ENCODE measurements around the gene KCNMA1.

KCNMA1 gene

GRCh38 chr10:77304192-77304591 lies 333.4 kb downstream of the KCNMA1 start:
- Histone ChIP-seq H3K27me3 (no peaks in the 10 kb centered on the region), H3K4me3 (no peak overlapping the region), H3K4me1 (no peaks in the 10 kb centered on the region), H3K9ac (no peak overlapping the region), H4K20me1 (peaks cover 0 to 85% (median 0%) of the 10 kb centered on the region in 11 experiments; a peak in 3 of 22 replicates), H3K9me3 (replicated peaks in 1 of 11) (peaks cover 15 to 23% (median 18%) of the 10 kb centered on the region in 11 experiments), H3K27ac (no peak overlapping the region), H3K36me3 (peaks cover 0 to 9% (median 0%) of the 10 kb centered on the region in 11 experiments; a peak in 2 of 22 replicates), H3K4me2 (no peak overlapping the region)
- TF ChIP-seq Cebpa-rat (IDR thresholded peaks at IDR 0.05): no peak

GRCh38 chr10:77301305-77301730 lies 336.3 kb downstream of the KCNMA1 start:
- H3K36me3 ChIP-seq: peaks cover 0 to 9% (median 0%) of the 10 kb centered on the region in 11 experiments; a peak in 2 of 22 replicates
- H3K4me2 ChIP-seq: no peak overlapping the region
- H3K4me1 ChIP-seq: no peaks in the 10 kb centered on the region
- H3K9ac ChIP-seq: no peak overlapping the region
- TF ChIP-seq Cebpa-rat (IDR thresholded peaks at IDR 0.05): no peak
- H3K9me3 ChIP-seq (replicated peaks in 1 of 11): peaks cover 15 to 23% (median 18%) of the 10 kb centered on the region in 11 experiments
- no peaks in the 10 kb centered on the region for H3K27me3 ChIP-seq
- no peak overlapping the region for H3K27ac ChIP-seq
- no peak overlapping the region for H3K4me3 ChIP-seq
- peaks cover 0 to 85% (median 0%) of the 10 kb centered on the region in 11 experiments; a peak in 4 of 22 replicates for H4K20me1 ChIP-seq

- Histone ChIP-seq H3K27me3 (no peaks in the 10 kb centered on the region), H3K4me3 (no peak overlapping the region), H3K27ac (no peak overlapping the region), H3K9ac (no peak overlapping the region), H4K20me1 (peaks cover 0 to 85% (median 0%) of the 10 kb centered on the region in 11 experiments; a peak in 4 of 22 replicates), H3K9me3 (replicated peaks in 1 of 11) (peaks cover 15 to 23% (median 18%) of the 10 kb centered on the region in 11 experiments), H3K36me3 (peaks cover 0 to 9% (median 0%) of the 10 kb centered on the region in 11 experiments; a peak in 2 of 22 replicates), H3K4me1 (no peaks in the 10 kb centered on the region), H3K4me2 (no peak overlapping the region)
- no peak for TF ChIP-seq Cebpa-rat (IDR thresholded peaks at IDR 0.05)
Observed at GRCh38 chr10:77300682-77301302, 336.8 kb downstream of the KCNMA1 start.

GRCh38 chr10:77299320-77299719 lies 338.3 kb downstream of the KCNMA1 start:
- H3K36me3 ChIP-seq: peaks cover 0 to 9% (median 0%) of the 10 kb centered on the region in 11 experiments; a peak in 2 of 22 replicates
- H3K9me3 ChIP-seq (replicated peaks in 1 of 11): peaks cover 15 to 23% (median 18%) of the 10 kb centered on the region in 11 experiments
- H3K27ac ChIP-seq: no peak overlapping the region
- no peak overlapping the region for H3K9ac ChIP-seq
- H3K4me2 ChIP-seq: no peak overlapping the region
- no peak for TF ChIP-seq Cebpa-rat (IDR thresholded peaks at IDR 0.05)
- no peaks in the 10 kb centered on the region for H3K4me1 ChIP-seq
- no peaks in the 10 kb centered on the region for H3K27me3 ChIP-seq
- H3K4me3 ChIP-seq: no peak overlapping the region
- peaks cover 0 to 82% (median 0%) of the 10 kb centered on the region in 11 experiments; a peak in 4 of 22 replicates for H4K20me1 ChIP-seq

- Histone ChIP-seq H3K27me3 (no peaks in the 10 kb centered on the region), H4K20me1 (peaks cover 0 to 95% (median 0%) of the 10 kb centered on the region in 11 experiments; a peak in 4 of 22 replicates), H3K9ac (no peak overlapping the region), H3K27ac (no peak overlapping the region), H3K9me3 (replicated peaks in 1 of 11) (peaks cover 5 to 9% (median 8%) of the 10 kb centered on the region in 11 experiments; a peak in 21 of 22 replicates), H3K4me3 (no peak overlapping the region), H3K4me2 (no peak overlapping the region), H3K36me3 (peaks cover 0 to under 1% (median 0%) of the 10 kb centered on the region in 11 experiments; a peak in 1 of 22 replicates), H3K4me1 (peaks cover 0 to 8% (median 3%) of the 10 kb centered on the region in 10 experiments; a peak in 7 of 20 replicates)
- TF ChIP-seq Cebpa-rat (IDR thresholded peaks at IDR 0.05): no peak
Observed at GRCh38 chr10:77297393-77297739, 340.2 kb downstream of the KCNMA1 start.

GRCh38 chr10:77296534-77297392 lies 340.8 kb downstream of the KCNMA1 start:
- peaks cover 0 to 8% (median 3%) of the 10 kb centered on the region in 10 experiments; a peak in 7 of 20 replicates for H3K4me1 ChIP-seq
- TF ChIP-seq Cebpa-rat (IDR thresholded peaks at IDR 0.05): no peak
- H3K9me3 ChIP-seq (replicated peaks in 1 of 11): peaks cover 0 to 4% (median 2%) of the 10 kb centered on the region in 11 experiments; a peak in 14 of 22 replicates
- no peaks in the 10 kb centered on the region for H3K27me3 ChIP-seq
- no peaks in the 10 kb centered on the region for H3K36me3 ChIP-seq
- no peak overlapping the region for H3K4me3 ChIP-seq
- H3K27ac ChIP-seq: no peak overlapping the region
- H3K9ac ChIP-seq: no peak overlapping the region
- H3K4me2 ChIP-seq: no peak overlapping the region
- H4K20me1 ChIP-seq: peaks cover 0 to 95% (median 0%) of the 10 kb centered on the region in 11 experiments; a peak in 4 of 22 replicates

GRCh38 chr10:77293773-77294172 lies 343.8 kb downstream of the KCNMA1 start:
- peaks cover 12 to 23% (median 16%) of the 10 kb centered on the region in 10 experiments for H3K4me1 ChIP-seq
- H3K36me3 ChIP-seq: no peaks in the 10 kb centered on the region
- H3K4me3 ChIP-seq: no peak overlapping the region
- no peak overlapping the region for H3K27ac ChIP-seq
- H3K9ac ChIP-seq: no peak overlapping the region
- H3K4me2 ChIP-seq: no peak overlapping the region
- H4K20me1 ChIP-seq: peaks cover 0 to 95% (median 0%) of the 10 kb centered on the region in 11 experiments; a peak in 3 of 22 replicates
- no peak for TF ChIP-seq Cebpa-rat (IDR thresholded peaks at IDR 0.05)
- H3K9me3 ChIP-seq (replicated peaks in 1 of 11): no peaks in the 10 kb centered on the region
- H3K27me3 ChIP-seq: no peaks in the 10 kb centered on the region

- Histone ChIP-seq H3K27me3 (no peaks in the 10 kb centered on the region), H4K20me1 (peaks cover 0 to 95% (median 0%) of the 10 kb centered on the region in 11 experiments; a peak in 3 of 22 replicates), H3K4me3 (no peak overlapping the region), H3K27ac (no peak overlapping the region), H3K9ac (no peak overlapping the region), H3K36me3 (no peaks in the 10 kb centered on the region), H3K4me1 (peaks cover 12 to 23% (median 16%) of the 10 kb centered on the region in 10 experiments), H3K9me3 (replicated peaks in 1 of 11) (no peaks in the 10 kb centered on the region), H3K4me2 (peak overlapping the region in 5 of 11 experiments; percentile 15 to 35 (median 20); a peak in 5 of 22 replicates)
- no peak for TF ChIP-seq Cebpa-rat (IDR thresholded peaks at IDR 0.05)
Observed at GRCh38 chr10:77293347-77293746, 344.3 kb downstream of the KCNMA1 start.

All from BLaER1 treated with 17β-estradiol and CSF1 and Interleukin-3, amounts not matched to agents 10 nM and 100 nM (cell line).